Regular cardiac myocyte (primary cell): ENCODE results near the gene UHMK1. TPM values are rescaled to one million over a fixed set of nuclear protein-coding genes. Genes with fewer than 3 reads are reported as not detected.

ENCODE experiments used
- total RNA-seq: library from RNA; depleted of rRNA; stranded (reverse); fragments of >200 nt; gene quantifications from 2 replicates; pipeline ENCODE4 v1.2.3, GENCODE V29; 2014

UHMK1 gene, protein sequence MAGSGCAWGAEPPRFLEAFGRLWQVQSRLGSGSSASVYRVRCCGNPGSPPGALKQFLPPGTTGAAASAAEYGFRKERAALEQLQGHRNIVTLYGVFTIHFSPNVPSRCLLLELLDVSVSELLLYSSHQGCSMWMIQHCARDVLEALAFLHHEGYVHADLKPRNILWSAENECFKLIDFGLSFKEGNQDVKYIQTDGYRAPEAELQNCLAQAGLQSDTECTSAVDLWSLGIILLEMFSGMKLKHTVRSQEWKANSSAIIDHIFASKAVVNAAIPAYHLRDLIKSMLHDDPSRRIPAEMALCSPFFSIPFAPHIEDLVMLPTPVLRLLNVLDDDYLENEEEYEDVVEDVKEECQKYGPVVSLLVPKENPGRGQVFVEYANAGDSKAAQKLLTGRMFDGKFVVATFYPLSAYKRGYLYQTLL
- 68.2 and 127 TPM in 2 replicates for total RNA-seq

DNA sequence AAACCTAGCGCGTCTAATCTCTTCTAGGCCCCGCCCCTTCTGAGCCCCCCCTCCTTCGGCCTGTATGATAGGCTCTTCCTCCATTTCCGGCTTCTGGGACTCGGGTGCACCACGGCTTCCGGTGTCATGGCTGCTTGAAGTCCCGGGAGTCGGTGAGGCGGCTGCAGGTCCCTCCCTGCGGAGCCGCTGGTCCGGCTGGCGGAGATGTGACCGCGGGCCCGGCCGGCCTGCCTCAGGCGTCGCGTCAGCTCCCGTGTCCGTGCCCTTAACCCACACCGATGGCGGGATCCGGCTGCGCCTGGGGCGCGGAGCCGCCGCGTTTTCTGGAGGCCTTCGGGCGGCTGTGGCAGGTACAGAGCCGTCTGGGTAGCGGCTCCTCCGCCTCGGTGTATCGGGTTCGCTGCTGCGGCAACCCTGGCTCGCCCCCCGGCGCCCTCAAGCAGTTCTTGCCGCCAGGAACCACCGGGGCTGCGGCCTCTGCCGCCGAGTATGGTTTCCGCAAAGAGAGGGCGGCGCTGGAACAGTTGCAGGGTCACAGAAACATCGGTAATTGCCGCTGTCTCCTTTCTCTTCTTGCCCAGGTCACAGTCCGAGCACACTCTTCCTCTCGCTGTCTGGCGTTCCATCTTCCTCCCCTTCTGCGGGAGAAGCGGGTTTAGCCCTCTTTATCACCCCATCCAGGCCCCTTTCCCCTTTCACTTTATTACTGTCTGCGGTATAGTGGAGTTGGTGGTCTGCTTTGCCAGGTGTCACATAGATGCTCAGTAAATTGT, at the start of gene UHMK1:
TSS of gene UHMK1 (plus strand) at position 96 of the 773 bp plus-strand sequence. CDS start at position 279, 183 bp downstream.

DNA sequence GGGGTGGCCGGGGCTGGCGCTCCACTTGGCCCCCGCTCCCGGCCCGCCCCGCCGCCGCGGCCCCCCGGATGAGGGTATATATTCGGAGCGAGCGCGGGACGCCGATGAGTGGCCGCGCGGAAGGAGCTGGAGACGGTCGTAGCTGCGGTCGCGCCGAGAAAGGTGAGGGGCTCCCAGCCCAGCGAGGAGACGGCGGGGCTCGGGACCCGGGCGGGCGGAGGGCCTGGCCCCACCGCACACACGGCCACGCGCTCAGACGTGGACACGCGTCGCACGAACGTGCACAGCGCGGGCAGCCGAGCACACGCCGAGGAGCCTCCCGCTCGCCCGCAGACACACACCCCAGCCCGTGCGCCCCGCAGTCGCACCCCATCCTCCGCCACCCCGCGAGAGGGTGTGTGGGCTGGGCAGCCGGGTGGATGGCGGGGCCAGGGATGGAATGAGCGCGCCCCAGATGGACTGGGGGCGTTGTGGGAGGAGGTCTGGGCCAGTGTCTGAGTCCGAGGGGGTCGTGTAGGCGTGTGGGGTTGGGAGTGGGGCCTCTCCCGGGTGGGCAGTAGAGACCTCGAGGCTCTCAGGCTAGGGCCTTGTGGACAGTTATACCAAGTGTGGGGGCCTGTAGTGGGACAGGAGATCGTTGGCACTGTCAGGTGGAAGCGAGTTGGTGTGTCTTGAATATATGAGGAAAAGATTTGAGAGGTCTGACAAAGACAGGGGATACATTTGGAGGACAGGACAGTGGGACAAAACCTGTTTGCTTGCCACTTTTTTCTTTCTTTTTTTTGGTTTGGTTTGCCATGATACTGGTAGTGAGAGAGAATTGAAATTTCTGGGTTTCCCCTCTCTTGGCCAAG, 64.2 kb downstream of the UHMK1 start, which contains the start of gene UAP1:
TSS of gene UAP1 (plus strand) at position 107 of the 854 bp plus-strand sequence. CDS start 4,347 bp downstream, outside the sequence.

Other genes starting within 250 kb of the UHMK1 start
- not detected in 2 replicates for gene SPATA46, start 121.0 kb upstream of the UHMK1 start, total RNA-seq
- 0.19 and 0.56 TPM in 2 replicates for gene C1orf226, start 116.1 kb upstream of the UHMK1 start, total RNA-seq
- gene SH2D1B, start 85.7 kb upstream of the UHMK1 start, total RNA-seq = not detected in 2 replicates
- gene UAP1, start 63.9 kb downstream of the UHMK1 start, total RNA-seq = 167 and 259 TPM in 2 replicates
- gene DDR2, start 134.6 kb downstream of the UHMK1 start, total RNA-seq = 116 and 168 TPM in 2 replicates